ENCODE data around the gene LRRC38. TPM values are rescaled to one million over a fixed set of nuclear protein-coding genes. Genes with fewer than 3 reads are reported as not detected.

LRRC38 gene
- total RNA-seq, 1 donor from 2014 or later: not detected

DNA sequence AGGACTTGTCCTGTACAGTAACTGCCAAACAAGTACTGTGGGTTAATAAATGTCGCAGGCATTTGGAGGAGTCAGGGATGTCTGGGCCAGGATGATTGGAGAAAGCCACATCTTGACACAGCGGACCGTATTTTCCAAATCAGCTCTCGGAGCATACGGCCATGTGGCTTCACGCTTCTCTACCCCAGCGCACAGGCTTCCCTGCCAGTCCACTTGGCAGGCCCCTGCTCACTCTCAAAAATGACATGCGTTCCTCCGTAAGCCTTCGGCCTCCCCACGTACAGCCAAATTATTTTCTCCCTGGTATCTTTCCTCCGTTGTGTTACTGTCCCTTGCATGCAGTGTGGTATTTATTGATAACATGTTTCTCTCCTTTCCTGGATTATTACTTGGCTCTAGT lies 7.2 kb upstream of the LRRC38 start:
- ATAC-seq (no peak), DNase-seq (ENCODE audit: low spot score) (no peak)

DNA sequence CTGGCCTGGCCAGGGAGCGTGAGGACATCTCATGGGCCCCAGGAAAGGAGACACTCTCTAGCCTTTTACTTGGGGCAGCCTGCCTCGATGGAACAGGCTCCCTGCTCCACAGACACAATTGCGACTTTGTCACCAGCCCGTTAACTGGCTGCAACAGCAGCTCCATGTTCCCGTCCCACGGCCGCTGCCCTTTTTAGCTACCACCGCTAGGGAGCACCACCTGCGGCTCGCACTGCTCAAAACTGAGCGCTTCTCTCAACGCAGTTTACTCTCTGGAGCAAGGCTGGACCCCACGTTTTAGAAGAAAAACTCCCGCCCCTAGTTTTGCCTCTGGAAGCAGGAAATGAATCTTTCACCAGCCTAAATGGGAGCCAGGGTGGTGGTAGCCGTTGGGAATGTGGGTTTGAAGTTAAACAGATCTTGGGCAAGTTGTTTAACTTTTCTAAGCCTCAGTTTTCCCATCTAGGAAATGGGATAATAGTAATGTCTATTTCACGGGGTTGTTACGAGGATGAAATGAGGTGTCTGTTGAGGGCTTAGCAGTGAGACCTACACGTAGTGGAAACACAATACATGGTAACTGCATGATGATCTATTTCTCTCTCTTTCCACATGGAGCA lies 3.5 kb upstream of the LRRC38 start:
- no peak for ATAC-seq
- no peak for DNase-seq (ENCODE audit: low spot score)

DNA sequence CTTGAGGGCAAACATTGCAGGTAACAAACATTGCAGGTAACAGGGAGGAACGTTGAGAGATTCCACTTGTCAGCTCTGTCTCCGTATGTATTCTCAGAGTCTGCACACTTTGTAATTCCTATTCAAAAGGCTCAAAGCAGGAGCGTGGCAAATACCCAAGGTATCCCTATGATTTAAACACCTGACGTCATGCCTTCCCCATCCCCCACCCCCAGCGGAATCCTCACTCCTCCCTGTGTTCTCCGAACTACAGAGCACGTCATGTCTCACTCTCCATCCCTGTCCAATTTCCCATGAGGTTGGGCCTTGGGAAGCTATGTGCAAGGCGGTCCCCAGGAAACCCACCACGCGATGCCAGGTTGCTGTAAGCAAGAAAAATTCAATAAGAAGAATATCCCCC lies 2.8 kb upstream of the LRRC38 start:
- DNase-seq (ENCODE audit: low spot score) (no peak), ATAC-seq (no peak)

DNA sequence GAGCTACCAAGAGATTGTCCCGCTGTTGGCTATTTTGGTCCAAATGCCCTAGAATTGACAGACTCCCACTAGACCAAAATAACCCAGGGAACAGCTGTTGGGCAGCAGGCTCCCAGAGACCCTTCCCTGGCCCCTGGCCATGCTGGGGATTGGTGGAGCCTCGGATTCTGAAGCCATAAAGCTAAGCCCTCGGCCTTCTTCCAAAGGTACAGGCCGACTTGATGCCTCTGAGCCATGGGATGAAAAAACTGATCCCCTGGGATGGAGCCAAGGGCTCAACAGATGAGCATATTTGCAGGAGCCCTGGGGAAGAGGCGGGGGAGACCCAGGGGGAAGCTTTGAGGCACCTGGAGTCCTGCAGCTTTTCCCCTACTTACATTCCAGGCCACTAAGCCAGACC lies 1.0 kb upstream of the LRRC38 start:
- ATAC-seq (no peak), DNase-seq (ENCODE audit: low spot score) (no peak)

DNA sequence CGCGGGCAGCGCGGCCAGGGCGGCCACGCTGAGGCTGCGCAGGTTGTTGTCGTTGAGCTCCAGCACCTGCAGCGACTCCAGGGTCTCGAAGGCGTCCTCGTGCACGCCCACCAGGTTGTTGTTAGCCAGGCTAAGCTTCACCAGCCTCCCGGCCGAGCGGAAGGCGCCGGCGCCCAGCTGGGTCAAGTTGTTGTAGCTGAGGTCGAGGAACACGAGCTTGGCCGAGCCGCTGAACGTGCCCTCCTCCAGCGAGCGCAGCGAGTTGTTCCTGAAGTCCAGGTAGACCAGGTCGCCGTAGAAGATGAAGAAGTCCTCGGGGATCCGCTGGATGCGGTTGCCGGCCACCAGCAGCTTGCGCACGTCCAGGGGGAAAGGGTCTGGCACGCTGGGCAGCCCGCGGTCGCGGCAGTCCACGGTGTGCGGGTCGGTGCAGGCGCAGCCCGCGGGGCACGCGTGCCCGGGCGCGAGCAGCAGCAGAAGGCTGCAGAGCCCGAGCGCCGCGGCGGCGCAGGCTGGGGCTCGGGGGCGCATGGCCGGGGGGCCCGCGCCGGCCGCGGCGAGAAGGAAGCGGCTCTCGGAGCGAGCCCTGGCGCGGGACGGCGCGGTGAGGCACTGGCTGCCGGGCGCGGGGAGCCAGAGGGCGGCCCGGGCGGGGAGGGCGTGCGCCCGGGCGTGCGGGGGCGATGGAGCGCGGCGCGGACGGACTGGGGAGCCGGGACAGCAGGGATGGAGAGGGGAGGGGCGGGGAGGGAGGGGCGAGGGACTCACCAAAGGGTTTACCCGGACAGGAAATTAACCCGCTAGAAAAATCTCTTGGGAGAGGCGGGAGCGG lies 524 bp downstream of the LRRC38 start:
- no peak for ATAC-seq

DNA sequence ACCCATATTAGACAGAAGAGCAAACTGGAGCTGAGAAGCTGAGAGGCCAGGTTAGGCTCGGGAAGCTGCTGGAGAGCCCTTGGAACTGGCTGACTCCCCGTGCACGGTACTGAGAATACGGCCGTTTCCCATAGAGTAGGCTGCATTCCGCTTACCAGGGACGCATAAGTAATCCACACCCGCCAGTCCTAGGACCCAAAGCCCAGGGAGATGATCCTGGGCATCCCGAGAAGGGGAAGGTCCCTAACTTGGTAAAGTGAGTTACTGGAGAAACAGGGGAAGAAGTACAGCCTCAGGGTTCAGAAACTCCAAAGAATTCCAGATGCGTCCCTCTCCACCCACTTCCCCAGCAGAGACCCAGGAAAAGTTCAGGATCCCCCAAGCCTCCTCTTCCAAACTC lies 1.3 kb downstream of the LRRC38 start:
- ATAC-seq (no peak), DNase-seq (ENCODE audit: low spot score) (no peak)

More for the DNA sequence above, 524 bp downstream of the LRRC38 start:
- no peak for DNase-seq (ENCODE audit: low spot score)

DNA sequence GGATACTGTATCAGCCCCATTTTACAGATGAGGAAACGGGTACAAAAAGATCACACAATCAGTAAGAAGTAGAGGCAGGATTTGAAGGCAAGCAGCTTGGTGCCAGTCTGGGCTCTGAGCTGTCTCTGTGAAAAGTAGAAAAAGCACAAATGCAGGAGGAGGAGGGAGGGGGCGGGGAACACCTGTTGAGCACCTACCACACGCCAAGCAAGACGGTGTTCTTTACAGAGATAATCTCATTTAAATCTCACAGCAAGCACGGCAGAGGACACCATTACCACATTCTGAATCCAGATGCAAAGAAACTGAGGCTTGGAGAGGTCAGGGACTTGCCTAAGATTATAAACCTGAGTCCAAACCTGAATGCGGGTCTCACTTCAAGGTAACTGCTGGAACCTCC lies 3.3 kb downstream of the LRRC38 start:
- DNase-seq (ENCODE audit: low spot score) (no peak), ATAC-seq (no peak)

DNA sequence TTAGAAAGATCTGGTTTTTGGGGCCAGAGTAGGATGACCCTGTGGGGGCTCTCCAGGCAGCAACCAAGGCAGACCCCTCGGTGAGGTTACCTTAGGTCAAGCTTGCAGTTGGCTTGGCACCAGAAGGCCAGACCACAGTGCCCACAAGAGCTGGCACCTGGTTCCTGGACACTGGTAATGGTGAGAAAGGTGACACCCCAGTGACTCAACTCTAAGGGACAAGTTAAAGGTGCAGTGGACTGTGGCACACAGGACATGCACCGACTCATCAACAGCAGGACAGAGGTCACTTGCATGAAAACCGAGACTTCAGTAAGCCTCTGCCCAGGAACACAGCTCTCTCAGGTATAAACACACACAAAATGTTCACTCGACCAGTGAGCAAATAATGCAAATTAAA lies 6.7 kb downstream of the LRRC38 start:
- DNase-seq (ENCODE audit: low spot score) (no peak), ATAC-seq (no peak)

DNA sequence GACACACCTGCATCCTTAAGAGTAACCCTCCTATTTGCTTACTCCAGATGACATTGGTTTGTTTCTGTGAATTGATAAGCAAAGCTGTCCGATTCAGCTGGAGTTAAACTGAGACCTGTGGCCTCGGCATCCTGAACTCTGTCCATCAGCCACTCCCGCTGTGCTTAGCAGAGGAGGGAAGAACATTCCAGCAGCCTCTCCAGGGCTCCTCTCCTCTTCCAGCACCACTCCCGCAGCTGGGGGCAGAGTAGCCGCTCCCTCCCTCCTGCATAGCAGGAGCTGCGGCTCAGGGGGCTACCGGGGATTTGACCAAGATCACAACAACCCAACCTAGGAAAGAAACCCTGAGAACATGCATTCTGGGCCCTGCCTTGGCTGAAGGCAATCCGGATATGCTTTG lies 8.8 kb downstream of the LRRC38 start:
- ATAC-seq (no peak), DNase-seq (ENCODE audit: low spot score) (no peak)

DNA sequence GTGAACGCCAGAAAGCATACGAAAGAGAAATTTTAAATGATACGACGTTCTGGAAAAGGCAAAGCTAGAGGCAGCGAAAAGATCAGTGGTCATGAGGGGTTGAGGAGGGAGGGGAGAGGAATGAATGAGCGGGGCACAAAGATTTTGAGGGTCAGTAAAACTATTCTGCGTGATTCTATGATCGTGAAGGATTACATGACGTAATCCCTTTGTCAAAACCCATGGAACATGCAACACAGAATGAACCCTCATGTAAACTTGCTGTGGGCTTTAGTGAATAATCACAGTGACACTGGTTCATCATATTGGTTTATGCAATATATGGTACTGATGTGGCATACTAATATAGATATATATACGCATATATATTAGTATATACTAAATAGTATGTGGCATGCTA lies 13.0 kb downstream of the LRRC38 start:
- ATAC-seq (no peak), DNase-seq (ENCODE audit: low spot score) (no peak)

DNA sequence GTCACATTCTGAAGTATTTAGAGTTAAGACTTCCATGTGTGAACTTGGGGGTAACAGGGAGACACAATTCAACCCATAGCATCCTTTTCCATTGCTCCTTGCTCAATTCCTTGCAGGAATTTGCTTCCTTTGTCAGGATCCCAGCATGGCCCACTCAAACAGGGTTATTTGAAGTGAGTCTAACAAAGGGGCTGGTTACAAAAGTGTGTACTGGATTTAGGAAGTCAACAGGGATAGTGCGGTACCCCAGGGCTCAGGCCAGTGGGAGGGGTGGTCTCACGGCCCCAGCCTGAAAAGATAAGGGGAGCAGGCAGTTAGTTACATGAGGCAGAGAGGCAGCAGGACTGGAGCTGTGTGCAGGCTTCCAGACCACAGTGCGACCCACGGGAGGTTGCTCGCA lies 14.4 kb downstream of the LRRC38 start:
- no peak for DNase-seq (ENCODE audit: low spot score)
- ATAC-seq: no peak

DNA sequence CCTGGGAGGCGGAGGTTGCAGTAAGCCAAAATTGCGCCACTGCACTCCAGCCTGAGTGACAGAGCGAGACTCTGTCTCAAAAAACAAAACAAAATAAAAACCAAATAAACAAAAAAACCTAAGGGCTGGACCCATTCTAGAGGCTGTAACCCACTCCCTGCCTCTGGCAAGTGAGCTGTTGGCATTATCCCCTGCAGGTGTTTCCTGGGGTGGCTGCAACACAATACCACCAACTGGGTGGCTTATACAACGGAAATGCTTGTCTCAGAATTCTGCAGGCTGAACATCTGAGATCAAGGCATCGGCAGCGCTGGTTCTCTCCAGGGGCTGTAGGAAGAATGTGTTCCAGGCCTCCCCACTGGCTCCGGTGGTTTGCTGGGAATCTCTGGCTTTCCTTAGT lies 15.2 kb downstream of the LRRC38 start:
- DNase-seq (ENCODE audit: low spot score): no peak
- ATAC-seq: no peak

DNA sequence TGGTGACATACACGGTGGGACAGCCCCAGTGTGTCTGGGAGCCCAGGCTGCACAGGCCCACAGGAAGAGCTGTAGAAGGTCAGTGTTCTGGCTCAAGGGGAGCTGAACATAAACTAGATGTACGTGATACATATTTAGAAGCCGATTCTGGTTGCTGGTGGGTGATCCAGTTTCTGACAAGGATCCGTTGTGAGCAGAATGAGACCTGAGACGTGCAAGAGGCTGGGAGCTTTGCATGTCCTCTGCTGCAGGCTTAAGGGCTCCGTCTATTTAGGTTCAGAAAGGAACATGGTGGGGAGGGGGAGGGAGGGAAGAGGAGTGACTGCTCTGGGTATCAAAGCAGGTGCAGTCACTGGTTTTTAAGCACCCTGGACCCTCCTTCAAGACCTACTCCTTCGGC lies 18.6 kb downstream of the LRRC38 start:
- DNase-seq (ENCODE audit: low spot score) (no peak), ATAC-seq (no peak)

DNA sequence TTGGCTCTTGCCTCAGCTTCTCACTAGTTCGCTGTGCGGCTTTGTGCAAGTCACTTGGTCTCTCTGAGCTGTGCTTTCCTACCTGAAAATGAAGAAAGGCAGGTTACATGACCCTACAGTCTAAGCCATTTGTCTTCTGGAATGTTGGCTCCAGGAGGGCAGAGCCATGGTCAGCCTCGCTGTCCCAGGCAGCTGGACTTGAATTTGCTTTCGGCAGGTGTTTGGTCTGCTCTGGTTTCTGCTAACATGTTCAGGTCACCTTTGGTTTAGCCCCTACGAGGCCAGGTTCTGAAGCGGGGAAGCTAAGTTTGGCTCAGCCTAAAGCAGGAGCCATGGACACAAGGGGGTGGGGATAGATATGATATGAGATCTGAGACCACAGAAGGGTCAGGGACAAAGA lies 19.1 kb downstream of the LRRC38 start:
- DNase-seq (ENCODE audit: low spot score) (no peak), ATAC-seq (no peak)

DNA sequence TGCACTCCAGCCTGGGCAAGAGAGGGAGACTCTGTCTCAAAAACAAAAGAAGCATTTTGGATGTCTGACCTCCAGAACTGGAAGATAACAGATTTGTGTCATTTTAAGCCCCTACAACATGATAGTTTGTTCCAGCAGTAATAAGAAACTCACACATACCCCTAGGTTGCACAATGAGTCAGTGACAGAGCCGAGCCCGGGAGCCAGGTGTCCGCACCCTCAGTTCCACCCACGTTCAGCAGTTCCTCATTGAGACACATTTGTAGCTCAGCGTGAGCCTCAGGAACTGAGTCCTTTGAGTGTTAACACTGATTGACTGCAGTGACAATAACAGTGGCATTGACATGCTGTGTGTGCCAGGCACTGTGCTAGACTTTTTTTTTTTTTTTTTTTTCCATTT lies 19.8 kb downstream of the LRRC38 start:
- ATAC-seq (no peak), DNase-seq (ENCODE audit: low spot score) (no peak)

DNA sequence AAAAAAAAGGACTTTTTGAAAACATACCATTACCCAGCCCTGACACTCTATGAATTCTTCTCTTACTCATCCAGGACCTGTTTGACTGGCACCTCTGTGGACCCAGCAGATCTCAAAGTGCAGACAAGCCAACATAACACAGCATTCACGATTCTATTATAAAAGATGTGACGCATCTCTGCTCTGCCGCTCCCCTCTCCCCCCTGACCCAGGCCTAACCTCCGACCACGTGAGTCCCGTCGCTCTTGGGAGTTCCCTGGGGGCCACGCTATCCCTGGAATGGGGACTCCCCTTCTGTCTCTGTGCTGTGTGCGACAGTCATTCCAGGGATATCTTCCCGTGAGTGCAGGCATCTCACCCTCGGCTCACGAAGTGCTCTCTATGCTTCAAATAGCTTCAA lies 21.1 kb downstream of the LRRC38 start:
- DNase-seq (ENCODE audit: low spot score) (no peak), ATAC-seq (no peak)

DNA sequence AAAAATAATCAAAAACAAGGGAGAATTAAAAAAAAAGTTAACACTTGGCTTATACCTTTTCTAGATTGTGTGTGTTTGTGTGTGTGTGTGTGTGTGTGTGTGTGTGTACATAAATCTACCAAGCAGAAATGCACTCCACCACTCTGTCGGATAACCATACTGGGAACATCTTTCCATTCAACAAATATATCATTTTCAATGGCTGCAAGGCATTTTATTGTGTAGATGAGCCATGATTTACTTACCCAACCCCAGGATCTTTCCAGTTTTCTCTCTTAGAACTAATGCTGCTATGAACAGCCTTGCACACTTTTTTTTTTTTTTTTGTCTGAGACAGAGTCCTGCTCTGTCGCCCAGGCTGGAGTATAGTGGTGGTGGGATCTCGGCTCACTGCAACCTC lies 25.8 kb downstream of the LRRC38 start:
- DNase-seq (ENCODE audit: low spot score): no peak
- ATAC-seq: no peak

DNA sequence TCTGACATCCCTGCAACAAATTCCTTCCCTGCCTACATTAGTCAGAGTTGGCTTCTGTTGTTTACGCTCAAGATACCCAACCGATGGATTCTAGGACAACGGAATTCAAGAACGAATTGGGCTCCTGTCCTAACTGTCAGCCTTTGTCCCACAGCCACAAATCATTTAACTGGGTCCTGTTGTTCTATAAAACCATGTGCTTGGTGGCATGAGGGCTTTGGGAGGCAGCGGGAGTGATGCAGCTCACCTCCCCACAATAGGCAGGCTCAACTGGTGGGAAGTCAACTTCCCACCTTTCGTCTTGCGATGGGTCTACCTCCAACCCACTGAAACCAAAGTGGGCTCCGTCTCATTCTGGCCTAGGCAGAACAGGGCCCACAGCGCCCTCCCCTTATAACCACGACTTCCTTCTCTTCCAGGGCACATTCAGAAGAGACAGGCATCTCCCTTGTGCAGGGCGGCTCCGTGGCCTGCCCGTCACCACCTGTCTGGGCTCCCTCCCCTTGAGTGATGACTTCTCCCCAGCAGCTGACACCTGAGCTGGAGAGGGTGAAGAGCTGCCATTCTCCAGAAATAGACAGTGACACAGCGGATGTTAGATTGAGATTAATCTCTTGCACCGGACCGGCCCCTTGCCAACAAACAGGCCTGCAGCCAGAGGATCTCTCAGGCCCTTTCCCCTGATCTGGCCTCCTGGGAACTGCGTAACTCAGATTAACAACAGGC lies 26.5 kb downstream of the LRRC38 start:
- ATAC-seq: no peak
- no peak for DNase-seq (ENCODE audit: low spot score)

DNA sequence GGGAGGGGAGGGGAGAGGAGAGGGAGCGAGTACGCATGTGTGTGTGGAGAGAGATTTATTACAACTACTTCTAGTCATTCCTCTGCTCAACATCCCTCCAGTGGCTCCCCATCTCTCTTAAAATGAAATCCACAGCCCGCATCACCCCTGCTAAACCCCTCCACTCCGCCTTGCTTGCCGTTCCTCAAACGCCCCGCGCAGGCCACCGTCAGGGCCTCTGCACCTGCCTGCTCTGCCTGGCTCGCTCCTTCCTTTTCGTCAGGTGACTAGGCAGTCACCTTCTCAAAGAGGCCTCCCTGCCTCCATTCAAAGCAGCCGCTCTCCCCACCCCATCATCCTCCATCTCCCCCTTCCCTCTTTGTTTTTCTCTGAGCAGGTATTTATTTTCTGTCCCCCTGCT lies 29.9 kb downstream of the LRRC38 start:
- no peak for ATAC-seq
- no peak for DNase-seq (ENCODE audit: low spot score)

DNA sequence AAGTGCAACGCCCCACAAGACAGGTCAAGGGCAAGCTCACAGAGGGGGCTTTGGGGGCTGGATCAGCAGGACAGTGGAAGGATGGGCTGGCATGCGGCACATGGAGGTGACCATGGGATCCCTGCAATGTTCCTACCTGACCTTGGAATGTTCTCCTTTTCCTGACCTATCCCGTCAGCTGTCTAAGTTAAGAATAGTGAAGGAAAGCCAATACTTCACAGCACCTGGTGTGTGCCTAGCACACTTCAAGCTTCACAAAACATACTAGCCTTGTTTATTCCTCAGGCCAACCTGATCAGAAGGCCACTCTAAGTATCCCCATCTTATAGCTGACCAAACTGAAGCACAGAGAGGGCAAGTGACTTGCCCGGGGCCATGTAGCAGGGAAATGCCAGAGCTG lies 31.2 kb downstream of the LRRC38 start:
- ATAC-seq (no peak), DNase-seq (ENCODE audit: low spot score) (no peak)

DNA sequence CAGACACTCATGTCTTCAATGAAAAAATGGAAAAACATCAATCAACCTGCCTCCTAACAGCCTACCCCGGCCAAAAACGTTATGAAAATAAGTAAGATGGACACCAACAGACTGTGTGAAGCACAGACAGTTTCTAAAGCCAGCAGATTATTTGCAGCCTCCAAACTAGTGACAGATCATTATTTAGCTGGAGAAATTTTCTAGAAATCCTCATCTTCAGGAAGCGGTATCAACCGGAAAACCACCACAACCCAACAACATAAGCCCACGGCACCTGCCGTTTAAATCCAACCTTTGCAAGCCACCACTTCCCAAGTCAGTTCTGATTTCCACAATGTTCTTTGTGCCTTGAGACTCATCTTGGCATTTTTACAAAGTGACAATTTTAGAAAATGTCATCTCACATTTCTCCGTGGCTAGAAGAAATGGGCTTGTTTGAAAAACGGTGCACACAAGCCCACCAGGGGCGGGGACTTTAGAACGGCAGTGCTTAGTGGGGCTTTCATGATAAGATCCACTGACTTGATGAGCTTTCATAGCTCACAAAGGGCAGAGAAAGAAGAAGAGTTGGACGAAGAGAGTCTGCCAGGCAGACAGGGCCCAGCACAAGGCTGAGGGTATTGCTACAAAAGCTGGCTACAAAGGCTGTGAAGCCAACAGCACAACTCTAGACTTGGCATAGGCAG lies 34.5 kb downstream of the LRRC38 start:
- ATAC-seq: no peak
- no peak for DNase-seq (ENCODE audit: low spot score)

DNA sequence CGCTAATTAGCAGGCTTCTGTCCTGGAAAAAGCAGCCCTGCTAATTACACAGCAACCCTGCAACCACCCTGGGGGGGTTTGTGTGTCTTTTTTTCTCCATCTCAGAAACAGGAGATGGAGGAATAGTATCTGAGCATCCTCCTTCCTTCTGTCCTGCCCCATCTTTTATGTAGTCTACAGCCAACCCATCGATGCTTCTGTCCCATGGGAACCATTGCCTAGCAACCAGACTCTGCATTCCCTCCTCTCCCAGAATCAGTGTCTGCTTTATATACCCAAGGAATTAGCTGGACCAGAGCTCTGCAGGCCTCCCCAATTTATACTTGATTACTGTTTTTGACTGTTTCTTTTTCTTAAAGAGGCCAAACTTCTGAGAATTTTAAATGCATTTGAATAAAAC lies 35.1 kb downstream of the LRRC38 start:
- DNase-seq (ENCODE audit: low spot score) (no peak), ATAC-seq (no peak)
